Common myeloid progenitor, CD34-positive (primary cell): Measurements from ENCODE around the gene TDRD12.

ENCODE experiments used
- CTCF ChIA-PET: fragments of 350-600 bp; sonication (Branson Sonifier 250); formaldehyde crosslinking; loops from one replicate; lab custom pipeline; 2021; ENCODE audit warnings: antibody characterized with exemption; lab: Charles Lee
- POLR2A ChIA-PET: fragments of 350-600 bp; sonication (Branson Sonifier 250); formaldehyde crosslinking; loops from one replicate; lab custom pipeline; 2021; ENCODE audit warnings: antibody characterized with exemption; lab: Charles Lee
- DNase-seq, 3 donors: peaks; one replicate each; pipeline versions ENCODE4 v3.0.0 to v3.0.0-alpha.2; 2013
- H3K27ac ChIP-seq, 2 experiments: 1 replicate in 1 of 2; 2 replicates in 1 of 2; pipeline ENCODE4 v1.7.0; 2013; ENCODE audit warnings: inconsistent platforms in 2 of 2, low read length in 2 of 2, mild to moderate bottlenecking in 2 of 2, low read depth in 1 of 2, moderate library complexity in 1 of 2; ENCODE audit not compliant: severe bottlenecking in 2 of 2, insufficient read depth in 1 of 2, poor library complexity in 1 of 2
- H3K27me3 ChIP-seq, 5 experiments: replicated peaks in 2 of 5; 1 replicate in 3 of 5; 2 replicates in 2 of 5; pipeline versions ENCODE4 v1.6.1 to v1.7.0; 2013; ENCODE audit warnings: low read length in 4 of 5, mild to moderate bottlenecking in 2 of 5, moderate library complexity in 2 of 5, inconsistent platforms in 1 of 5; ENCODE audit not compliant: insufficient read depth in 5 of 5, control insufficient read depth in 4 of 5
- H3K36me3 ChIP-seq, 4 experiments: 1 replicate in 2 of 4; 2 replicates in 2 of 4; pipeline versions ENCODE4 v1.6.1 to v1.7.0; 2013; ENCODE audit warnings: low read length in 3 of 4, control low read depth in 1 of 4, mild to moderate bottlenecking in 1 of 4; ENCODE audit not compliant: control insufficient read depth in 4 of 4, insufficient read depth in 4 of 4
- H3K4me1 ChIP-seq, 4 experiments: 1 replicate in 3 of 4; 2 replicates in 1 of 4; pipeline versions ENCODE4 v1.6.1 to v1.7.1; 2013; ENCODE audit warnings: low read length in 3 of 4, mild to moderate bottlenecking in 3 of 4, control low read depth in 1 of 4, inconsistent platforms in 1 of 4, moderate library complexity in 1 of 4; ENCODE audit not compliant: control insufficient read depth in 4 of 4, insufficient read depth in 4 of 4; ENCODE audit errors: control extremely low read depth in 1 of 4
- H3K4me3 ChIP-seq, 7 experiments: 1 replicate in 4 of 7; 2 replicates in 3 of 7; pipeline versions ENCODE4 v1.5.1 to v1.7.0; 2013; ENCODE audit warnings: mild to moderate bottlenecking in 7 of 7, low read length in 6 of 7, moderate library complexity in 6 of 7, inconsistent platforms in 2 of 7, low read depth in 2 of 7, control low read depth in 1 of 7; ENCODE audit not compliant: insufficient read depth in 4 of 7, control insufficient read depth in 1 of 7; ENCODE audit errors: extremely low read depth in 1 of 7
- H3K9me3 ChIP-seq, 5 experiments: 1 replicate in 4 of 5; 2 replicates in 1 of 5; pipeline versions ENCODE4 v1.6.1 to v1.7.1; 2013; ENCODE audit warnings: low read length in 4 of 5, mild to moderate bottlenecking in 2 of 5, inconsistent platforms in 1 of 5, low read depth in 1 of 5, moderate library complexity in 1 of 5; ENCODE audit not compliant: control insufficient read depth in 4 of 5, insufficient read depth in 2 of 5; ENCODE audit errors: control extremely low read depth in 1 of 5
- WGBS: methylation state at CpG from one replicate; pipeline ENCODE4 v1.1.5; 2013; ENCODE audit not compliant: insufficient coverage; 5-methylcytosine and 5-hydroxymethylcytosine counted together

The TDRD12 gene

DNA sequence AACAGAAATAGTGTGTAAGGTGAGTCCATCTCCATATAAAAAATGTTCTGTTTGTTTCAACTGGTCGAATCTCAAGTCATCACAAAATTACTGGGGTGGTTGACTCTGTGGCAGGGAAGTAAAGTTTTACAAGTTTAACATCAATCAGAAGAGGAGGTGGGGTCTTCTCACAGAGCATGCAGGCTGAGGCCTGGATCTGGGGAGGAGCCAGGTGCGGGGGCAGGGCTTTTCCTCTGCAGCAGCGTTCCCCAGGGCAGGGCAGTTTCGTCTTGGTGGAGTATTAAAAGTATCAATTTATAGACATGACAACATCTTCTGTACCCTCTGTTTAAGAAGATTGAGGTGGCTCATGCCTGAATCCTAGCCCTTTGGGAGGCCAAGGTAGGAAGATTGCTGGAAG is 81.2 kb downstream of the TDRD12 start:
- CTCF ChIA-PET, result interaction anchor here (0.9 kb wide), 1 partner anchor 163 kb away, joined by 3 read pairs; no protein-coding TSS in a partner anchor
- H3K36me3 ChIP-seq, result no peaks in the 10 kb centered on the region
- no peak overlapping the region for H3K27ac ChIP-seq
- no peaks in the 10 kb centered on the region for H3K27me3 ChIP-seq
- DNase-seq, result no peak
- WGBS, result no CpG with 5 or more reads among the region's 4 CpGs
- H3K4me3 ChIP-seq, result no peak overlapping the region
- POLR2A ChIA-PET, result no interaction called here
- no peaks in the 10 kb centered on the region for H3K9me3 ChIP-seq
- H3K4me1 ChIP-seq, result no peaks in the 10 kb centered on the region

DNA sequence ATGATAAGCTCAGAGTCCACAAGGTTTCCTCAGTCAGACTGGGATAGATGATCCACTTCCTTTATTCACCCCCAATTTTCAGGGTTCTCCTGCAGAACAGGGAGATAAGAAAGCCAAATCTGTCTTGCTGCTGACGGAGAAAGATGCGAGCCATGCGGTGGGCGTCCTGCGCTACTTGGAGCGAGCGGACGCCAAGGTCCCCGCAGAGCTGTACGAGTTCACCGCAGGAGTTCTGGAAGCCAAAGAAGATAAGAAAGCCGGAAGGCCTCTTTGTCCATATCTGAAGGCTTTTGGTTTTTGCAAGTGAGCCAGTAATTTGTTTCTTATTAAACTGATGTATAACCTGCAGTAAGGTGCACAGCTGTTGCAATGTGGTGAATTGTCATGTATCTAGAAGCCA is 83.3 kb downstream of the TDRD12 start:
- CTCF ChIA-PET, result no interaction called here
- POLR2A ChIA-PET, result no interaction called here
- DNase-seq, result no peak
- Histone ChIP-seq H3K36me3 (no peaks in the 10 kb centered on the region), H3K4me1 (no peaks in the 10 kb centered on the region), H3K27me3 (peaks cover 0 to 2% (median 0%) of the 10 kb centered on the region in 5 experiments), H3K27ac (no peak overlapping the region), H3K9me3 (no peaks in the 10 kb centered on the region), H3K4me3 (no peak overlapping the region)
- WGBS, result 96% methylated on average over 12 of the region's 12 CpGs

DNA sequence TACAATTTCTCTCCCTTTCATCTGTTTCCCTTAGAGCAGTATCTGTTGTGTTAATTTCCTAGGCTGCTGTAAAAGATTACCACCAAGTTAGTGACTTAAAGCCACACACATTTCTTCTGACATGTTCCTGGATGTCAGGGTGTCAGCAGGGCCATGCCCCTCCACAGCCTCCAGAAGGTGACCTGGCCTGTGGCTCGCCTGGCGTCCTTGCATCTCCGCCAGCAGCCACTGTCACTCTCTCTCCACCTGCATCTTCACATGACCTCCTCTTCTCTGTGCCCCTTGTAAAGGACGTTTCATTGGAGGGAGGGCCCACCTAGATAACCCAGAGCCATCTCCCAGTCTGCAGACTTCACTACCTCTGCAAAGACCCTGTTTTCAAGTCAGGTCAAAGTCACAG is 88.7 kb downstream of the TDRD12 start:
- WGBS, result 100% methylated on average over 3 of the region's 4 CpGs
- H3K27ac ChIP-seq, result no peak overlapping the region

DNA sequence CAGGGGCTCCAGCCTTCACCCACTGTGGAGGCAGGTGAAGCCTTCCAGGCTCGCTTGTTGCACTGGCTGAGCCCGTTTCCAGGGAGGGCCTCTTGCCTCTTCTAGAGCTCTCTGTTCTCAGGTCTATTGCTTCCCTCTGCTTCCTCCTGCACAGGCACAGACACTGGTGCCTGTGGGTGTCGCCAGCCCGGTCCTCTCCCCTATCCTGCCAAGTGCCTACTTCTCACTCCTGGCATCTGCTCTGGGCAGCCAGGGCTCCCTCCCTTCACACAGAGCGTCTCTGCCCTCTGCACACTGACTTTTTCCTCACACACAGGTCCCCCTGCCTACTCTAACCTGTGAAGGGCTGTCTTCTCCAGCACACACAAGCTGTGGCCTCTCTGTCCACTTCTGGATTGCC is 89.7 kb downstream of the TDRD12 start:
- CTCF ChIA-PET, result no interaction called here

More for the DNA sequence above, 88.7 kb downstream of the TDRD12 start:
- Histone ChIP-seq H3K4me1 (no peaks in the 10 kb centered on the region), H3K9me3 (no peaks in the 10 kb centered on the region), H3K36me3 (no peaks in the 10 kb centered on the region), H3K27me3 (peaks cover 0 to 9% (median 0%) of the 10 kb centered on the region in 5 experiments), H3K4me3 (no peak overlapping the region)
- no peak for DNase-seq
- ChIA-PET POLR2A (no interaction called here), CTCF (no interaction called here)

GRCh38 chr19:32809754-32810153 is 90.2 kb downstream of the TDRD12 start:
- H3K36me3 ChIP-seq, result no peaks in the 10 kb centered on the region
- peaks cover 0 to 9% (median 0%) of the 10 kb centered on the region in 5 experiments for H3K27me3 ChIP-seq
- POLR2A ChIA-PET, result no interaction called here
- WGBS, result no CpG with 5 or more reads among the region's 3 CpGs
- no peak overlapping the region for H3K27ac ChIP-seq
- H3K4me3 ChIP-seq, result no peak overlapping the region
- no peak for DNase-seq
- CTCF ChIA-PET, result no interaction called here
- H3K4me1 ChIP-seq, result no peaks in the 10 kb centered on the region
- no peaks in the 10 kb centered on the region for H3K9me3 ChIP-seq

More for the DNA sequence above, 89.7 kb downstream of the TDRD12 start:
- no peak for DNase-seq
- Histone ChIP-seq H3K36me3 (no peaks in the 10 kb centered on the region), H3K9me3 (no peaks in the 10 kb centered on the region), H3K27me3 (peaks cover 0 to 9% (median 0%) of the 10 kb centered on the region in 5 experiments), H3K4me3 (no peak overlapping the region), H3K4me1 (no peaks in the 10 kb centered on the region), H3K27ac (no peak overlapping the region)
- WGBS, result 75% methylated on average over 4 of the region's 5 CpGs
- POLR2A ChIA-PET, result no interaction called here

GRCh38 chr19:32810452-32810851 is 90.9 kb downstream of the TDRD12 start:
- no peaks in the 10 kb centered on the region for H3K36me3 ChIP-seq
- no peaks in the 10 kb centered on the region for H3K9me3 ChIP-seq
- no peak for DNase-seq
- H3K4me3 ChIP-seq, result no peak overlapping the region
- H3K4me1 ChIP-seq, result no peaks in the 10 kb centered on the region
- no peak overlapping the region for H3K27ac ChIP-seq
- H3K27me3 ChIP-seq, result peaks cover 0 to 9% (median 0%) of the 10 kb centered on the region in 5 experiments
- CTCF ChIA-PET, result no interaction called here
- POLR2A ChIA-PET, result no interaction called here
- WGBS, result 96% methylated on average over 8 of the region's 9 CpGs

GRCh38 chr19:32811151-32811550 is 91.6 kb downstream of the TDRD12 start:
- DNase-seq, result no peak
- Histone ChIP-seq H3K4me1 (no peaks in the 10 kb centered on the region), H3K27ac (no peak overlapping the region), H3K9me3 (no peaks in the 10 kb centered on the region), H3K27me3 (peaks cover 0 to 9% (median 0%) of the 10 kb centered on the region in 5 experiments), H3K4me3 (no peak overlapping the region), H3K36me3 (no peaks in the 10 kb centered on the region)
- ChIA-PET POLR2A (no interaction called here), CTCF (no interaction called here)
- 96% methylated on average over 8 of the region's 11 CpGs for whole genome bisulfite sequencing
